Measurements from ENCODE around the gene MEG3.

MEG3 gene

DNA sequence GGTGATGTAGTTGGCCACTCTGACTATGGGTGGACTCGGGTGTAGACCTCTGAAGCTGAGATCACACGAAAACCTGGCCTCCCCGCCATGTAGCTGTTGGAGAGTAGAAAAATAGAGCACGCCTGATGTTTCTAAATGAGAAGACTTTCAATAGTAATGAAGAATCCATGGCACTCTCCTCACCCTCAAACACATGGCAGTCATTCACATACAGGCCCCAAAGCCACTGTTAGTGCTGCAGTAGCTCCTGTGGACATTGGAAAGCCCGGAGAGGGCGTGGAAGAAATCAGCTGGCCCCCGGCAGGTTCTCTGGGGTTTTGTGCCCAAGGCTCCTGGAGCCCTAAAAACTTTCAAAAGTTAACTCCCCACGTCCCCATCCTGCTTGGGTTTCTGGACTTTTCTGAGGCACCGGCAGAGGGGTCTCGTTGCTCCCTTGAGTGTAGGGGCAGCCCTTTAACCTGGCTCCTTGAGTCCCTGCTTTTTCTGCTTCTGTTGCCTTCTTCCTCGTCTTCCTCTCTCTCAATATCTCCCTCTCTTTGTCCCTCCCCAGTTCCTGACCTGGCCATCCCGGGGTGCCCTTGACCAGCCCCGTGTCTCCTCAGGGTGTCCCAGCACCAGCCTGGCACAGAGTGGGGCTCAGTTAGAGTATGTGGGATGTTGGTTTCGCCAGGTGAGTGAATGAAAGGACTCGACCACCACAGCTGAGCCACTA, 8.3 kb downstream of the MEG3 start:
- DNase-seq = no peak

DNA sequence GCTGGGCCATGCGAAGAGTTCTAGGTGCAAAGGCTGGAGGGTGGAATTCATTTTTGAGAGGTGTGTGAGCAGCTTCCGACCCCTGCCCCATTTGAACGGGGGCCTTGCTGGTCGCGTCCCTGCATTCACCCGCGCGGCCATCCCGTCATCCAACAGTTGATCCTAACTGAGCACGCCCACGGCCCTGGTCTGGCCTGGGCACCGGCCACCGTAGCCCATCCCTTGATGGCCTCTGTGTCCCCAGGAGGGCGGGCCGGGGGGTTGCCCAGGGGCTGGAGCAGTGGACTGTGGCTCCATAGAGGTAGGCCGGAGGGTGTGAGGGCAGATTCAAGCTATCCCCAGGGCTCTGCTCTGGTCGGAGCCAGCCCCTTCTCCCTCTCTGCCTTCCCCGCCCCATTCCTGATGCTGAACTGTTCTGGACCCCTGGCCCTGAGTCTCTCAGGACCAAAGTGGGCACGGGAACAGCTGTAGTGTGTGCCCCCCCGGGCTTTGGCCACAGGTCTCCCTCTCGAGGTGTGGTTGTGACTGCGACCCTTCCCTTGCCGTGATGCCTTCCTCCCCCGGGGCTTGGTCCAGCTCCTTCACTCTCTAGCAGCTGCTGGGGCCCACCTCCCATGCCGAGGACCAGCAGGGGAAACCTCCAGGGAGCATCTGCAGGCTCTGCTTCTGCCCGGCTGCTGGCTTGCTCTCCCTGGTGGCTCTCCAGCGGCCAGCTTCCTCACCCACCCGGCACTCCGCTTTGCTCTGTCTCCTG, 9.1 kb downstream of the MEG3 start:
- DNase-seq = no peak

DNA sequence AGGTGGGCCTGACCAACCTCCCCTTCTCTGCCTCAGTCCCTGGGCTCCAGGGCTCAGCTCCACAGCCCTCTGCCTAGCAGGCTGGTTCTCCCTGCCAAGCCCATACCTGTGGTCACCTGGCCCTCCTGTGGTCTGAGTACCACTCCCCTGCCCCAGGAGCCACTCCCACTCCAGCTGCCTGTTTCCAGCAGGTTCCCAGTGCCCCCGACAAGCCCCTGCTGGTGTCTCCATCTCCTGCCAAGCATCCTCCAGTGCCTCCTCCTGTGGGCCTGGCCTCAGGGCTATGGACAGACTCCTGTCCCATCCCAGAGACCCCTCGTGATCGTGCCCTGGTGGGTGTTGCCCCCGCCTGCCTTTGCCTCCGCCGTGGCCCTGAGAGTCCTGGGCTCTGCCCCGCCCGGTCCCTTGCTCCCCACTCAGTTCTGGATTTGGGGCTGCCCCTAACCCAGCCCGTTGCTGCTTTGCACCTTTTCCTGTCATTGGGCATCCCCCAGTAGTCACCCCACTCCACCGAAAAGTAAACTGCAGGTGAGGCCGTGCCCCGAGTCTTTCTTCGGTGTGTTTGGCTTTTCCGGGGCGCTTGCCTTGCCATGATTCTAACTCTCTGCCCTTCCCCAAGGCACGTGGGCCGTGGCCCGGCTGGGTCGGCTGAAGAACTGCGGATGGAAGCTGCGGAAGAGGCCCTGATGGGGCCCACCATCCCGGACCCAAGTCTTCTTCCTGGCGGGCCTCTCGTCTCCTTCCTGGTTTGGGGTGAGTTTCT, 9.8 kb downstream of the MEG3 start:
- no peak for DNase-seq

DNA sequence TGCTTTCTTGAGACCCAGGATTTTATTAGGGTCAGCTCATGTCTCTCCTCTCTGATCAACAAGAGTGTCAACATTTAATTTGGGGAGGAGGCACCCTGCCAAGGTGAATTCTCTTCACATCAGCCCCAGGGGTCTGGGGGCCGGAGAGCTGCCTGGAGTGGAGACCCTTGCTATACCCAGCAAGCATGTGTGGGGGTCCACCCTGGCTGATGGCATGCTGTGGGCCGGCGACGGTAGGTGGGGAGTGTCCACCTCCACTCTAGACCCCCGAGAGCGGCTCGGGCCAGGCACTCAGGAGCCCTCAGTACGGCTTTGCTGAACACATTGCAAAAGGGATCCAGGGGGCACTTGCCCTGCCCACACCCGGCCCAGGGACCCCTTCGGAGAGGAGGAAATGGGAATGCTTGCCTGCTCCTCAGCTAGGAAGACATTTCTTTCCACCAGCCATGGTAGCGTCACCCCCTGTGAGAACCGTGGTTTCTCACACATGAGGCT, 10.4 kb downstream of the MEG3 start:
- DNase-seq = no peak

DNA sequence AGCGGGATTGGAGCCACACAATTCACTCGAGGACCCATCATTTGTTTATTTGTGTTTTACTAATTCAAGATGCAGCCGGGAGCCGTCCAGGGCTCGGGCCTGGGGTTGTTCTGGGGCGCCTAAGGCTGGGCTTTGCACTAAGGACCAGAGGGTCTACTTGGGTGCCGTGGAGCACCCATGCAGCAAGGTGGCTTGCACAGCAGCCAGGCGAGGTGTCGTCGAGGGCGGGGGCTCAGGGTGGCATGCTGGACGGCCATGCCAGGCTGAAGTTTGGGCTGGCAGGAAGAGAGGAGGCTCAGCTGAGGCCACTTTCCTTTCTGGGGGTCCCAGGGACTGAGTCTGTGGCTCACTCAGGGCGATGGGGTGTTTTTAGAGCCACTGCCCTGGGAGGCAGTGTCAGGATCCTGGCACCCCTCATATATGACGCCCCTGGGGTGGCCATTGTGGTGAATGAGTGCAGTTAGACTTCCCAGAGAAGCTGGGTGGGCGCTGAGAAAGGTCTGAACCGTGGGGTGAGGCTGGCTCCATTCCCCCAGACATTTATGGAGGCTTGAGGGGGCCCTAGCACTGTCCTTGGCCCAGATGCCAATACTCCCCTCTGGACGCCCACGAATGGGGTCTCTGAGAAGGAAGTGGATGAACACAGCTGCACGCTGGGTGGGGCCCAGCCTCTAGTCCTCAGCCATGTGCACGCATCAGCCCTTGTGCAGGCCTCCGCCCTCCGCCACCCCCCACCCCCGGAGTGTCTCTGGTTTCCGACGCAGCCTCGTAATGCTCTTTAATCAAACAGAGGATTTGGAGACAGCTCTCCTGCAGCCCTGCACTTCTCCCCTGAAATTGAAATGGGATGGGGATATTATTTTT, 11.3 kb downstream of the MEG3 start:
- peak in 1 of 2 experiments; percentile 61 for DNase-seq

DNA sequence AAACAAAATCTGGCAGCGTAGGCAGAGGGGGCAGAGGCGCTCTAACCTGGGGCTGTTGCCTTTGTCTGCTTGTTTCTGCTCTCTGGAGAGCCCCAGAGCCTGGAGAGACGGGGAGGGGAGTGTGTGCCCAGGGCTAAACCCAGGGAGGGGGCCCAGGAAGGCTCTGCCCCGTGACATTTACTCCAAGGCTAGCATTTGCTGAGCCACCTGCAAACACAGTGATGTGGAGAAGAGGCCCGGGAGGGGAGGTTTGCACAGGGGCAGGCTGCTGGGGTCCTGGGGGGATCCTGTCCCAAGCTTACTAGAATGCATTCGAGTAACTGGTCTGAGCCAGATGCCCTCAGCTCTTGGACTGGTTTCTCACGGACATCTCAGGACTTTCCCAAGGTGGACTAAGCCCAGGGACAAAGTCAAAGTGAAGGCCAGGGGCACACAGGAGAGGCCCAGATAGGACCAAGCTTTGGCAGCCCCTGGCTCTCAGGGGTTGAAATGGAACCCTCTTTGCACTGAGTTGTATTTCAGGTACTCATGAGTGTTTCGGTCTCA, 12.0 kb downstream of the MEG3 start:
- DNase-seq = peak in 1 of 2 experiments; percentile 61

DNA sequence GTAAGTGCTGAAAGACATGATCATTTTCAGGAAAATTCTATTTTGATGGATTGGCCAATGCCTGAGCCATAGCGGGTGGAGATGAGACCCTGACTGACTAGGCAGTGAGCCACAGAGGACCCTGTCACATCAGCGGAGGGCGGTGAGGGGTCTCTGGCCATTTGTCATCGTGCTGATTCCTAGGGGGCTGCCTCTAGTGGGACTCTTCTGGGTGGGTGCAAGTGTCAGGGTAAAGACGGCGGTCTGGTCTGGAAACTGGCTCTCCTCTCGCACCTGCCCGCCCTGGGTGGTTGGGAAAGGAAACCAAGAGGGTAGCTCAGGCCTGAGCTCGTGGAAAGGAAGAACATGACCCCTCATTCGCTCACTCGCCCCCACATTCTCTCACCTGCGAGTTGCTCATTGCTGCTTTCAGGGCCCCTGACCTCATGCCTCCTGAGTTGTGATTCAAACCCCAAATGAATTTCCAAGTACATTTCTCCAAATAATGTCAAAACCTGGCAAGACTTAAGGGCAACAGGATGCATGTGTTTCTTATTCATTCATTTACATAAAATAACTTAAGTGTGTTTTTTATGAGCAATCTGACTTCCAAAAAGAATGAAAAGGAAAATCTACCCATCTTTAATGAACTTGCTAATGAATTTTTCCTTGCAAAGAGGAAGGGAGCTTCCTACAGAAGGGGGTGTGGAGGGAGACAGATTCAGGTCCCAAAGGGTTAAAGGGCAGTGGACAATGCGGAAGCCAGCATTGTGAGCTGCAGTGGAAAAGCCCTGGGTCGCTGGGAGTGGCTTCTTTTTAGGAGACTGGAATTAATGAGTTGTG, 12.8 kb downstream of the MEG3 start:
- DNase-seq = no peak

DNA sequence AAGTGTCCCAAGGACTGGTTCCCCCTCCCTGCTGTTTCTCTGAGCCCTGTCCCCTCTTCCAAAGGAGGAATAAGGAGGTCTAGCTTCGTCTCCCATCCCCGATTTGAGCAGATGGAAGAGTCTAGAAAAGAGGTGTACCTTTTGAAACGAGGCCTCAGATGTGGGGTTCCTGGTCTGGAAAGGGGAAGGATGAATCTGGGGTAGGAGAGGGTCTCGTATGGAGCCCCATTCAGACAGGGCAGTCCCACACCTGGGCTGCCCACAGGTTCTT, 13.3 kb downstream of the MEG3 start:
- DNase-seq = no peak

DNA sequence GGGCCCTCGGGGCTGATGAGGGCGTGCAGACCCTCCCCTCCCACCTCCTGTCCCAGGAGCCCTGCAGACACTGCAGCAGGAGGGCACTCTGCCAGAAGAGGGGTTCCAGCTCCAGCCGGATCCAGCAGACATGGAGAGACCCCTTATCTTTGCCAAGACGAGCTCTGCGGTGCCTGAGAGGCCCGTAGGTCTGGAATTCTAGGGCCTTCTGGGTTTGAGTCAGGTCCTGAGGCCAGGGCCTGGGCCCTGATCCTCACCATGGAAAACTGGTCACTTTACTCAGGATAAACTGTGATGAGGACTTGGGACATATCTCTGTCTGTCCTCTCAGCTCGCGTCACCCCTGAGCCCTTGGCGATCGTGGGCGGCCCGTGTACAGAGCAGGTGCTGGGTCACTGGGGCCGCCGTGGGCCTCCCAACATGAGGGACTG, 13.8 kb downstream of the MEG3 start:
- DNase-seq = no peak

DNA sequence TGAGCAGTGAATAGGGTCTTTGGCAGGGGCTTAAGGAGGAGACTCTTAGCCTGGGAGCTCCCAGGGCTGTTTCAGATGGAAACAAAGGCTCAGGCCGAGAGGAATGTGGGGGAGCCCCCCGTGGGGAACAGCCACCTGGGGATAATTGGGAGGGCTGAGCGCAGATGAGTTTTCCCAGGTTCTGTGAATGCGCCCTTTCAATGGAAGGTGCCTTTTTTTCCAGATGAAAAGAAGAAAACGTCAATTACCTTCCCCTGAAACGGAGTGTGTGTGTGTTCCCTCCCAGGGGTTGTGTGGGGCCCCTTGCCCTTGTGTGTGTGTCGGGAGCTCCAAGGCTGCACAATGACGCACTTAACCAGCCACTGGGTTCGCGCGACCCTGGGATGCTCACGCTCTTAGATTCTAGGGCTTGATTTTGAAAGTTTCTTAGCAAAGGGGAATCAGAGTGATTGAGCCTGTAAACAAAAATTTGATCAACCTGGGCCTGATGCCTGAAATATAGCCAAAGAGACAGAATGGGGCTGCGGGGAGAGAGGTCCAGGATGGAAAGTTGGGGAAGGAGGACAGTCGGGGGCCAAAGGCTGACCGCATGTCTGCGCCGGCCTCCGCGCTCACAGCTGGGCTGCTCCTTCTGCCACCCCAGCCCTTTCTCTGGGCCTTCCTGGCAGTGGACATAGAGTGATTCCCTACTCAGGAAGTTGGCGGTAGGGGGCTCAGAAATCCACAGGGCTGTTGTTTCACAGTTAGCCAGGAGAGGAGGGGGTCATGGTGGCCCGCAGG, 14.6 kb downstream of the MEG3 start:
- no peak for DNase-seq

DNA sequence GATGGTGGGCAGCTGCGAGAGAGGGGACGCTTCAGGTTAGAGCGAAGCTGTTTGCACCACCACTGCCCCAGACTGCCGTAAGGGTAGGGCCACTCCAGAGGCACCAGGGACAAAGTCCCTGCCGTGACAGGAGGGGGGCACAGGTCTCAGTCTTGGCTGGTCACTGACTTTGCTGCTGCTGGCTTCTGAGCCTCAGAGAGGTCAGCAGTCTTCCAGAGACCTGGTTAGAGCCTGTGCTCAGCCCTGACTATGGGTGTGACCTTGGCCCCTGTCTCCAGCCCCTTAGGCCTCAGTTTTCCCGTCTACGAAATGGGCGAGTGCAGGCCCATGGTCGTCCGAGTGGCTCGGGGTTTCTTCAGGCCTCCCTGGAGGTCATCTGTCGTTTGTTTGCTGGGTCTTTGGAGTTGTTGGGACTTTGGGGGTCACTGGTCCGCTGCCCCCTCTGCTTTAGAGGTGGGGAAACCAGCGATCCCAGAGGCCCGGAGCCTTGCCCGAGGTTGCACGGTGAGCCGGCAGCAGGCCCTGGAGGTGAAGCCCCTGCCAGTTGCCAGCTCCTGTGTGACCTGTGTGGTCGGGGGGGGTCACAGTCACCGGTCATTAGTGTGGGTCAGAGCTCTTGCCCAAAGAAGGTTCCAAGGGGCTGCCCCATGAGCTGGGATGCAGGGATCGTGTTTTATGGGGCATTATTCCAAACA, 15.3 kb downstream of the MEG3 start:
- DNase-seq = no peak

DNA sequence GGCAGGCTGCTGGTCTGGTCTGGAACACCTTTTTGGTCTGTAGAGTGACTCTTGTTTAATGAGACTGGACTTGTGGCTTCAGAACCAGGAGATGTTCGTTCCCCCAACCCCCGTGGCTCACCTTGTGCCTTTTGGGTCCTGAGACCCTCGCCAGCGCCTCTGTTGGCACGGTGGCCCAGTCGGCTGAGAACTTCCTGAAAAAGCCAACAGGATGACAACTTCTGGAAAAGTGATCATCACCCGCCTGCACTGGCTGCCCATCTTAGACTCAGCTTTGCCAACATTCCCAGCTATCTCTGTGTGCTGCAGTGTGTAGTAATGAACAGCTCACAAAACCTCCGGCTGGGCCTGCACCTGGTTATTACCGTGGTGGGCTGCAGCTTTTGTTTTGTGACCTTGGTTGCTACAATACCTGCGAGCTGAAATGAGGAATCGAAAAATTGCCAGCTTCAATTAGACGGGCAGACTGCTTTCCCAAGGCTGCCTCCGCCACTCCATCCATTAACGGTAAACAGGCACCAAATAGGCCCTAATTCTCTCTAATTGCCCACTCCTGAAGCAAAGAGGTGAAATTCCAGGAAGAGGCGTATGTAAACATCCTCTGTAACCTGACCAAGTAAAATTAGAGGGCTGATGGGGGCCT, 16.0 kb downstream of the MEG3 start:
- peak in 1 of 2 experiments; percentile 22 for DNase-seq

DNA sequence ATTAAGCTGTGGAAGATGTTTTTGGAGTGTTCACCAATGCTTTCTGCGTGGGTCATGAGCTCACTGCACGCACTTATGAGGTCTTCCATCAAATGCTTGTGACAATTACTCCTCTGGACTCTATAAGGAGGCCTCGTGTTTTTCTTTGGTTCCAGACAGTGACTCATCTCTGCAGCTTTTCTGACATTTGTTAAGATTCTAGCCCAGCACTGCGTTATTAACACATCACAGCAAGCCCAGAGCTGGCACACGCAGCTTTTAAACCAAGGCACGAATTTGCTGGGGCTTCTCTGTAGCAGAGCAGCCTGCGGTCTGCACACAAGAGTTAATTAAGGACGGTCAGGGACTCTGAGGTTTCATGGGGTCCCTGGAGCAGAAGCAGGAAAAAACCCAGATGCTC, 16.9 kb downstream of the MEG3 start:
- DNase-seq = no peak

DNA sequence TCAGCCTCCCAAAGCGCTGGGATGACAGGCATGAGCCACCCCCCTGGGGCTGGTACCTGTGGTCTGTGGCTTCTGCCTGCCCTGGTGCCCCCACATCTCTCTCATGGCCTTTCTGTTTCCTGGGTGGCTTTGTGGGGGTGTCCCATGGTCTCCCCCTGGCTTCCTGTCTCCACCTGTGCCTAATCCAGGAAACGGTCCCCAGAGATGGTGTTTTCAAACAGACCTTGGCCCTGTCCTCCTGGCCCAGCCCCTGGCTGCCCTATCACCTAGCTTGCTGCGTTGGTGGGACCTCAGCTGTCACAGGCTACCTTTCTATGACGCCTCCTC, 18.1 kb downstream of the MEG3 start:
- no peak for DNase-seq

DNA sequence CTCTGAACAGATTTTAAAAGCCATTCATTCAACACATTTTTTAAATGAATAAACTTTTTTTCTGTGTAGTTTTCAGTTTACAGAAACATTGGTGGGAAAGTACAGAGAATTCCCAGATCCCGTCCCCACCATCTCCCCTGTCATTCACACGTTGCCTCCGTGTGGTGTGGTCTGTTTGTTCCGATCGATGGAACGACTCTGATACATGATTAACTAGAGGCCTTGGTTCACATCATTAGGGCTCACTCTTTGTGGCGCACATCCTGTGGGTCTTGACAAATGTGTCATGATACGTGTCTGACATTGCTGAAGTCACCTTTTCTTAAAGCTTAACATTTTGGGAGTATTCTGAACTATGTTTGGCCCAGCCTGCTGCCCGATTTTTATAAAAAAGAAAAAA, 18.5 kb downstream of the MEG3 start:
- no peak for DNase-seq

DNA sequence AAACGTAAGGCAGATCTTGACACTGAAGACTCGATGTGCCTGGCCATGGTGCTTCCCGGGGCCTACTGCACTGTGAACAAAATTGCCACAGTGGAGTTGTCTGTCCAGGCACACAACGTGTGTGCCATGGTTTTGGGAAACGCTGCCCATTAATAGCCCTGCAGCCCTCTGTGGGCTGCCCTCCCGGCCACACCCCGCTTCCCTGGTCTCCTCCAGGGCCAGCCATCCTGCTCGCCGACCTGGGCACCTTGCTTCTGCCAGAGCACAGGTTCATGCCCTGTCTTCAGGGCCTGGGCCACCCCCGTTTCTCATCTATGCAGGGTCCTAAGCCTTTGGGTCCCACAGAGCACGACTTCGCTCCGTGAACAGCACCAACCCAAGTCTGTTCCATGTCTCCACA, 18.9 kb downstream of the MEG3 start:
- DNase-seq = no peak

DNA sequence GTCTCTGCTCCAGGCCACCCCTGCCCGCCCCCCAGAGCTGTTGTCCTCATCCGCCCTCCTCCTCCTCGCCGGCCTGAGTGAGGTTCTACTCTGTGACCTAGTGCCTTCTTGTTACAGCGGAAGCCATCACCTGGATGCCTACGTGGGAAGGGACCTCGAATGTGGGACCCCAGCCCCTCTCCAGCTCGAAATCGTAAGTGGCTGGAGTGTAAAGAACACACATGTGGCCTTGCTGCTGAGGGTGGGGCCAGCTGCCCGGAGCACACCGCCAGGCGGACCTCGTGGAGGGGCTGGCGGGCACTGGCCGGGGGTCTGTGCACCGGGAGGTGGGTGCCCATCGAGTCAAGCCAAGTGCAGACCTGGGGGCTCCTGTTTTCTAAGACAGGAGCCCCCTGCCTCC, 19.4 kb downstream of the MEG3 start:
- DNase-seq = no peak

DNA sequence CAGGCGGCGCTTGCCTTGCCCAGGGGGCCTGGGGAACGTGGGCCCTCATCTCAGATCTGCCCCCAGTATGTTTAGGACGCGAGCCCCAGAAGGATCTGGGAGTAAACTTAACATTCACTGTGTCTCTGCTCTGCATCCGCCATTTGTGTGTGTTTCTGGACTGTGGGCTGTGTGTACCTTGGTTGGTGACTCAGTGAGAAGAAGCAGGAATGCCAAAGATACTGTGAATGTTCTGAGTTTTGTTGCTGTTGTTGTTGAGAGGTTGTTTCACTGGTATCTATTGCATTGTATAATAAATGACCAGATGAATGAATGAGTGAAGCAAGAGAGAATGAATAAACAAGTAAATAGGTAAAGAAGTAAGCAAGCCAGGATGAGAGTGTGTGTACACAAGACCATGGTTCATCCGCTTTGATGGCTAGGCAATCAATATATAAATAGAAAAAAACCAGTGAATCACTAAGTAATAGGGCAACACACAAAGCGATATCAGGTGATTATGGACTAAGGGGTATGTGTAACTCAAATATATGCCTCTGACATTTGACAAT, 20.5 kb downstream of the MEG3 start:
- DNase-seq = no peak

DNA sequence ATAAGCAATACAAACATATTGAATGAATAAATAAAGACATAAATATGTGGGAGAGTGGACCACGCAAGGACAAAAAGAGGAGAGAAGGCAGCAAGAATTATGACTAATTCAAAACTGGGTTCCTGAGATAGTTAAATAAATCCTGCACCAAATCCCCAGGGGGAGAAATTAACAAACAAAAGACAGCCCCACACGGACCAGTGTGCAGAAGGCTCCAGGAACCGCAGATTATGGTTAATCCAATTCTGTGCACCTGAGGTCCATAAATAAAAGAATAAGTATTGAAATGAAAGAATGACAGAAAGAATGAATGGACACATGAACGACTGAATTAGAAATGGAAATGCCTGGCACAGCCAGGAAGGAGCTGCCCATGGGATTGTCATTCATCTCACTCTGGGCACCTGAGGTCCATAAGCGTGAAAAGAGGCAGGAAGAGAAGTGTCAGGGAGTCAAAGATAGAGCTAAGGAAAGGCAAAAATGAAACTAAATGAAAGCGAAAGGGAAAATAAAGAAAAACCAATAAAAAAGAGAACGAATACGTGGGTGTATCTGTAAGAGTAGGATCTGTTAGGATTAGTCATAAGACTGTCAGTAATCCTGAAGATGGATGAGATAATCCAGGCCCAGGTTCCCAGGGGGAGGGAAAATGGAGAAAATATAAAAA, 23.3 kb downstream of the MEG3 start:
- no peak for DNase-seq

Data from SHP77 (cell line).